C4-2B (cell line): ENCODE data around the gene METAP1D.

Experiments
- H3K27ac ChIP-seq: fragments of 450-650 bp; 2 replicates; pipeline ENCODE4 v1.5.1; 2017
- CTCF ChIP-seq: fragments of 450-650 bp; conservative IDR thresholded peaks from 2 replicates; pipeline ENCODE4 v1.5.1; 2017; ENCODE audit warnings: mild to moderate bottlenecking
- ZFX ChIP-seq: fragments of 450-650 bp; IDR thresholded peaks from 2 replicates; pipeline ENCODE4 v1.6.1; 2017

METAP1D gene

GRCh38 chr2:171960570-171960969 is 39.2 kb upstream of the METAP1D start:
- no peak for TF ChIP-seq ZFX
- no peak for TF ChIP-seq CTCF
- H3K27ac ChIP-seq: no peak overlapping the region

- no peak for TF ChIP-seq ZFX
- no peak for TF ChIP-seq CTCF
- H3K27ac ChIP-seq: no peak overlapping the region
These were observed 36.6 kb upstream of the METAP1D start for GRCh38 chr2:171963198-171963597.

GRCh38 chr2:171964308-171964707 is 35.4 kb upstream of the METAP1D start:
- TF ChIP-seq ZFX: no peak
- TF ChIP-seq CTCF: no peak
- no peak overlapping the region for H3K27ac ChIP-seq

GRCh38 chr2:171965238-171965637 is 34.5 kb upstream of the METAP1D start:
- H3K27ac ChIP-seq: no peak overlapping the region
- TF ChIP-seq CTCF (no peak), ZFX (no peak)

GRCh38 chr2:171965661-171966060 is 34.1 kb upstream of the METAP1D start:
- no peak for TF ChIP-seq ZFX
- no peak for TF ChIP-seq CTCF

GRCh38 chr2:171966235-171966634 is 33.5 kb upstream of the METAP1D start:
- TF ChIP-seq ZFX: no peak
- no peak for TF ChIP-seq CTCF
- no peak overlapping the region for H3K27ac ChIP-seq

More at GRCh38 chr2:171965661-171966060, 34.1 kb upstream of the METAP1D start:
- H3K27ac ChIP-seq: no peak overlapping the region

GRCh38 chr2:171966688-171967087 is 33.1 kb upstream of the METAP1D start:
- no peak overlapping the region for H3K27ac ChIP-seq
- TF ChIP-seq ZFX (no peak), CTCF (no peak)
